ENCODE measurements around the gene ANKFY1.

- TF ChIP-seq CTCF (tag by site-specific recombination; IDR thresholded peaks at IDR 0.05) = no peak
- TF ChIP-seq KLF10 (tag by site-specific recombination; IDR thresholded peaks at IDR 0.05) = 0 out of 2 replicates have a peak, but pooled peaks have one; percentile 22
- TF ChIP-seq ZNF777 (tag by site-specific recombination; IDR thresholded peaks at IDR 0.05; ENCODE audit: borderline replicate concordance) = no peak
- no peak for TF ChIP-seq ZEB2 (tag by site-specific recombination; IDR thresholded peaks at IDR 0.05)
- TF ChIP-seq ZNF24 (tag by site-specific recombination; IDR thresholded peaks at IDR 0.05) = no peak
- TF ChIP-seq ELK4 (IDR thresholded peaks at IDR 0.05; ENCODE audit: borderline replicate concordance, low read depth, low read length) = no peak
Observed at GRCh38 chr17:4142107-4142900, 121.5 kb downstream of the ANKFY1 start.

Data from HEK293 (cell line).